Measurements from ENCODE around the gene BFSP2.
"Not testable (repeated sequence)": the region's sequence is repeated elsewhere in the genome, so short reads cannot be mapped to it uniquely, and the experiment has no call there.

The BFSP2 gene

DNA sequence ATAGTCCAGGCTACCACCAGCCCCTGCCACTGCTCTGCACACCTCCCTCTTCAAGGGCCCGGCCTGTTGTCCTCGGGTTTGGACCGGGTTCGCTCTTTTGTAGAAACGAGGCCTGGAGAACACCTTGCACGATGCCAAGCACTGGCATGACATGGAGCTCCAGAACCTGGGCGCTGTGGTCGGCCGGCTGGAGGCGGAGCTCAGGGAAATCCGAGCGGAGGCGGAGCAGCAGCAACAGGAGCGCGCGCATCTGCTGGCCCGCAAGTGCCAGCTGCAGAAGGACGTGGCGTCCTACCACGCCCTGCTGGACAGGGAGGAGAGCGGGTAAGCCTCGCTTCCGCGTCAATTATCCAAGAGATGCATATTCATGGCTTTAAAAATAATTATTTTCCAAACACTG is 72.4 kb downstream of the BFSP2 start:
- Histone ChIP-seq H3K4me3 (IDR thresholded peaks at IDR 0.05; ENCODE audit: insufficient read depth, low read depth, low read length) (no peak overlapping the region), H3K27ac (peak overlapping the region; percentile 99; the same call in 1 of the 2 replicates)

DNA sequence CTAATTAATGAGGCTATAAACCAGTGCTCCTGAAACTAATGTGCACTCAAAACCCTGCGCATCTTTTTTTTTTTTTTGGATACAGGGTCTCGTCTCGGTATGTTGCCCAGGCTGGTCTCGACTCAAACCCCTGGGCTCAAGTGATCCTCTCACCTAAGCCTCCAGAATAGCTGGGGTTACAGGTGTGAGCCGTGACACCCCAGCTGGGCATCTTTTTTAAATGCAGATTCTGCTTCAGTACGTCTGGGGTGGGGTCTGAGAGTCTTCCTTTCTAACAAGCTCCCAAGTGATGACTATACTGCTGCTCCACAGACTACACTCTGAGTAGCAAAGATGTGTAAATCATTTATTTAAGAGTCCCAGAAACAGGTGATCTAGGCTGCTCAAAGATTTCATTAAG is 73.0 kb downstream of the BFSP2 start:
- Histone ChIP-seq H3K4me1 (ENCODE audit: low read depth, poor library complexity, severe bottlenecking) (peaks cover 93% of the 10 kb centered on the region), H3K27ac (peak overlapping the region; percentile 99), H2AFZ (ENCODE audit: low read depth) (no peak overlapping the region), H3K79me2 (ENCODE audit: insufficient read depth, low read depth) (peaks cover 5% of the 10 kb centered on the region; the same call in 1 of the 2 replicates), H3K9ac (peak overlapping the region; percentile 5; the same call in 1 of the 2 replicates), H3K27me3 (ENCODE audit: insufficient read depth, low read depth) (no peaks in the 10 kb centered on the region), H3K4me3 (IDR thresholded peaks at IDR 0.05; ENCODE audit: insufficient read depth, low read depth, low read length) (no peak overlapping the region), H3K36me3 (ENCODE audit: insufficient read depth) (no peaks in the 10 kb centered on the region), H4K20me1 (ENCODE audit: insufficient read depth) (no peaks in the 10 kb centered on the region), H3K4me2 (peak overlapping the region; percentile 69)
- TF ChIP-seq, protein P1, sequence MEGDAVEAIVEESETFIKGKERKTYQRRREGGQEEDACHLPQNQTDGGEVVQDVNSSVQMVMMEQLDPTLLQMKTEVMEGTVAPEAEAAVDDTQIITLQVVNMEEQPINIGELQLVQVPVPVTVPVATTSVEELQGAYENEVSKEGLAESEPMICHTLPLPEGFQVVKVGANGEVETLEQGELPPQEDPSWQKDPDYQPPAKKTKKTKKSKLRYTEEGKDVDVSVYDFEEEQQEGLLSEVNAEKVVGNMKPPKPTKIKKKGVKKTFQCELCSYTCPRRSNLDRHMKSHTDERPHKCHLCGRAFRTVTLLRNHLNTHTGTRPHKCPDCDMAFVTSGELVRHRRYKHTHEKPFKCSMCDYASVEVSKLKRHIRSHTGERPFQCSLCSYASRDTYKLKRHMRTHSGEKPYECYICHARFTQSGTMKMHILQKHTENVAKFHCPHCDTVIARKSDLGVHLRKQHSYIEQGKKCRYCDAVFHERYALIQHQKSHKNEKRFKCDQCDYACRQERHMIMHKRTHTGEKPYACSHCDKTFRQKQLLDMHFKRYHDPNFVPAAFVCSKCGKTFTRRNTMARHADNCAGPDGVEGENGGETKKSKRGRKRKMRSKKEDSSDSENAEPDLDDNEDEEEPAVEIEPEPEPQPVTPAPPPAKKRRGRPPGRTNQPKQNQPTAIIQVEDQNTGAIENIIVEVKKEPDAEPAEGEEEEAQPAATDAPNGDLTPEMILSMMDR (conservative IDR thresholded peaks at IDR 0.05; ENCODE audit: low read depth, low read length), result no peak

More for the DNA sequence above, 72.4 kb downstream of the BFSP2 start:
- Histone ChIP-seq H3K9ac (no peak overlapping the region), H2AFZ (ENCODE audit: low read depth) (no peak overlapping the region), H3K4me1 (ENCODE audit: low read depth, poor library complexity, severe bottlenecking) (peaks cover 93% of the 10 kb centered on the region), H3K79me2 (ENCODE audit: insufficient read depth, low read depth) (peaks cover 5% of the 10 kb centered on the region; the same call in 1 of the 2 replicates), H3K27me3 (ENCODE audit: insufficient read depth, low read depth) (no peaks in the 10 kb centered on the region), H3K36me3 (ENCODE audit: insufficient read depth) (no peaks in the 10 kb centered on the region), H4K20me1 (ENCODE audit: insufficient read depth) (no peaks in the 10 kb centered on the region), H3K4me2 (no peak overlapping the region)
- TF ChIP-seq, protein P1 (conservative IDR thresholded peaks at IDR 0.05; ENCODE audit: low read depth, low read length), result no peak

DNA sequence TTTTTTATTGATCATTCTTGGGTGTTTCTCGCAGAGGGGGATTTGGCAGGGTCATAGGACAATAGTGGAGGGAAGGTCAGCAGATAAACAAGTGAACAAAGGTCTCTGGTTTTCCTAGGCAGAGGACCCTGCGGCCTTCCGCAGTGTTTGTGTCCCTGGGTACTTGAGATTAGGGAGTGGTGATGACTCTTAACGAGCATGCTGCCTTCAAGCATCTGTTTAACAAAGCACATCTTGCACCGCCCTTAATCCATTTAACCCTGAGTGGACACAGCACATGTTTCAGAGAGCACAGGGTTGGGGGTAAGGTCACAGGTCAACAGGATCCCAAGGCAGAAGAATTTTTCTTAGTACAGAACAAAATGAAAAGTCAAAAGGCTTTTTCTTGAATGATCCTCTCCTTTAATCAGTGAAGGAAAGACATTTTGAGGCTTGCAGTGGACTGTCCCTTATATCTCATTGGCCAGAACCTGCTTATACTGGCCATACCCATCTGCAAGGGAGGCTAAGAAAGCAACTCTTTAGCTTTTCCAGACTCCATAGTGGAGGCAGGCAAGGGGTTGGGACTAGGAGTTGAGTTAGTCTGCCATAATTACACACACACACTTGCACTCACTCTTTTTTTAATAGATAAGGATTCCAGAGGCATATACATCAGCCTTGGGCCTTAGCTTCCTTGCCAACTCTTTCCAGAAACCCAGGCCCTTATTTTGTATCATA is 73.8 kb downstream of the BFSP2 start:
- Histone ChIP-seq H3K4me1 (ENCODE audit: low read depth, poor library complexity, severe bottlenecking) (peaks cover 93% of the 10 kb centered on the region), H3K9ac (peak overlapping the region; percentile 90), H3K4me2 (peak overlapping the region; percentile 98), H2AFZ (ENCODE audit: low read depth) (0 out of 2 replicates have a peak overlapping the region, but pooled peaks have one; percentile 16), H3K27ac (peak overlapping the region; percentile 99)
- not testable (repeated sequence) for H4K20me1 ChIP-seq (ENCODE audit: insufficient read depth); H3K36me3 ChIP-seq (ENCODE audit: insufficient read depth); H3K4me3 ChIP-seq (IDR thresholded peaks at IDR 0.05; ENCODE audit: insufficient read depth, low read depth, low read length); H3K27me3 ChIP-seq (ENCODE audit: insufficient read depth, low read depth); H3K79me2 ChIP-seq (ENCODE audit: insufficient read depth, low read depth)

DNA sequence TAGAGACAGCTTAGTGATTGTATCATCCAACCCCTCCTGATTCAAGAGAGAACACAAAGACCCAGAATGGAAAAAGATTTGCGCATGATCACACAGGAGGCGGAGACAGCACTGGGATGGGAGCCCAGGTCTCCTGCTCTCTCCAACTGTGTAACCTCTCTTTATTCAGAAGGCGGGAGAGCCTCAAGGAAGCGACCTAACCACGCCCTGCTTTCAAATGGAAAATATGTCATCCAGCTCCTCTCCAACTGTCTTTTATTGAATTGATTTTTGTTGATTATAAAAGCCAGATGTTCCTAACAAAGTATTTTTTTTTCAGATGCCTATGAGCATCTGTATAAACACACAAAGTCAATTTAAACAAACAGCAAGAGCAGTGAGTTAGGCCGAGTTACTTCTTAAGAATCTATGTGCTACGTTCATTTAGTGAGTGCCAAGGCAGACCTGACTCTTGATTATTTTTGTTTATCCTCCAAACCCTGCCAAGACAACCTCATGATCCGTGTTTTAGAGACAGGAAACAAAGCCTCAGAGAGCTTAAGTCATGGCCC is 74.5 kb downstream of the BFSP2 start:
- Histone ChIP-seq H3K4me3 (IDR thresholded peaks at IDR 0.05; ENCODE audit: insufficient read depth, low read depth, low read length) (peak overlapping the region; percentile 88), H3K27ac (peak overlapping the region; percentile 99), H4K20me1 (ENCODE audit: insufficient read depth) (no peaks in the 10 kb centered on the region), H3K27me3 (ENCODE audit: insufficient read depth, low read depth) (no peaks in the 10 kb centered on the region), H2AFZ (ENCODE audit: low read depth) (peak overlapping the region; percentile 16; the same call in 1 of the 2 replicates), H3K4me2 (peak overlapping the region; percentile 98), H3K79me2 (ENCODE audit: insufficient read depth, low read depth) (peaks cover 5% of the 10 kb centered on the region; the same call in 1 of the 2 replicates), H3K9ac (peak overlapping the region; percentile 90), H3K36me3 (ENCODE audit: insufficient read depth) (no peaks in the 10 kb centered on the region), H3K4me1 (ENCODE audit: low read depth, poor library complexity, severe bottlenecking) (peaks cover 93% of the 10 kb centered on the region)
- TF ChIP-seq, protein P1 (conservative IDR thresholded peaks at IDR 0.05; ENCODE audit: low read depth, low read length), result no peak

Measured in KMS-11 (cell line).